ENCODE results near the gene NDUFC2. TPM values are rescaled to one million over a fixed set of nuclear protein-coding genes. Genes with fewer than 3 reads are reported as not detected.

Gene NDUFC2
- total and polyA plus RNA-seq, 2 of the 8 experiments (the other 6 are each of a cell fraction or from before 2014, with no cell fraction given) = 216 to 356 TPM

- no peak overlapping the region for H4K8ac ChIP-seq (ENCODE audit: extremely low read depth, insufficient read depth, low read length)
- WGBS, 2 experiments (ENCODE audit: extremely low coverage in 1 of 2, insufficient coverage in 1 of 2, insufficient read length in 1 of 2, insufficient replicate concordance in 2 of 2, low coverage in 1 of 2, low lambda C conversion rate in 2 of 2, missing lambda C conversion rate in 1 of 2) = 96% methylated on average over 5 of the region's 5 CpGs; no CpG with 5 or more reads in 1 of the 2 experiments
- no peak overlapping the region for H3K27ac ChIP-seq (ENCODE audit: low read depth, low read length)
- no peak overlapping the region for H3K4ac ChIP-seq (replicated peaks; ENCODE audit: insufficient read length, low read depth, low read length)
- H3K79me1 ChIP-seq (ENCODE audit: low read depth, low read length) = no peaks in the 10 kb centered on the region; the same call in 1 of the 2 replicates
- no peaks in the 10 kb centered on the region for H3K4me1 ChIP-seq (replicated peaks in 1 of 4; ENCODE audit: control insufficient read depth in 3 of 4, insufficient read depth in 4 of 4, low read length in 3 of 4)
- H2AFZ ChIP-seq (ENCODE audit: low read length) = no peak overlapping the region
- H3K23me2 ChIP-seq (ENCODE audit: low read depth, low read length) = no peaks in the 10 kb centered on the region; the same call in 1 of the 2 replicates
- no peak overlapping the region for H2BK20ac ChIP-seq (ENCODE audit: low read length)
- no peak overlapping the region for H3K9ac ChIP-seq (replicated peaks in 1 of 4; ENCODE audit: extremely low read depth in 1 of 4, low read depth in 3 of 4, low read length in 3 of 4)
- H3K4me2 ChIP-seq (ENCODE audit: insufficient read depth in 1 of 2, low read depth in 2 of 2, low read length in 2 of 2) = no peak overlapping the region
- H3K18ac ChIP-seq (ENCODE audit: extremely low read depth, low read length) = no peak overlapping the region
- ChIA-PET POLR2A (ENCODE audit: partially characterized antibody) (interaction anchor here (1.1 to 1.7 kb wide), 4 partner anchors 12 to 29 kb away, joined by 3 to 5 read pairs (median 4); partner anchors contain the start of gene ALG8), CTCF (ENCODE audit: partially characterized antibody) (interaction anchor here (0.6 to 1.1 kb wide), 3 partner anchors 32 to 201 kb away, joined by 3 to 5 read pairs (median 4); no protein-coding TSS in a partner anchor)
- FAIRE-seq (no peak), DNase-seq (ENCODE audit: low read depth in 1 of 2, low spot score in 2 of 2) (no peak)
- H3K56ac ChIP-seq (replicated peaks; ENCODE audit: insufficient read length, low read depth, low read length) = no peak overlapping the region
- H3K36me3 ChIP-seq (ENCODE audit: control insufficient read depth in 2 of 4, insufficient read depth in 4 of 4, low read length in 3 of 4) = peaks cover 2 to 47% (median 19%) of the 10 kb centered on the region in 4 experiments; a peak in 5 of 8 replicates
- H2BK12ac ChIP-seq (ENCODE audit: low read depth, low read length) = no peak overlapping the region
- H3K79me2 ChIP-seq (ENCODE audit: control insufficient read depth in 1 of 2, insufficient read depth in 2 of 2, low read length in 2 of 2) = no peaks in the 10 kb centered on the region
- H3K4me3 ChIP-seq (ENCODE audit: extremely low read depth in 1 of 4, insufficient read depth in 2 of 4, low read depth in 3 of 4, low read length in 4 of 4) = no peak overlapping the region
- H4K5ac ChIP-seq (ENCODE audit: insufficient read length, low read depth, low read length) = no peak overlapping the region
- H4K91ac ChIP-seq (replicated peaks; ENCODE audit: insufficient read length, low read length) = no peak overlapping the region
- peaks cover 0 to 2% of the 10 kb centered on the region in 2 experiments for H4K20me1 ChIP-seq (replicated peaks in 1 of 2; ENCODE audit: control insufficient read depth in 1 of 2, insufficient read depth in 2 of 2, low read length in 2 of 2)
- H3K9me3 ChIP-seq (ENCODE audit: insufficient read depth in 2 of 2, low read depth in 1 of 2, low read length in 1 of 2) = no peaks in the 10 kb centered on the region
- peaks cover 0 to 1% (median 0%) of the 10 kb centered on the region in 4 experiments; a peak in 1 of 7 replicates for H3K27me3 ChIP-seq (replicated peaks in 1 of 4; ENCODE audit: control insufficient read depth in 3 of 4, extremely low read depth in 1 of 4, insufficient read depth in 3 of 4, low read length in 3 of 4)
- no peak overlapping the region for H3K14ac ChIP-seq (ENCODE audit: insufficient read length)
- H2AK5ac ChIP-seq (ENCODE audit: low read depth, low read length) = no peak overlapping the region
- no peak overlapping the region for H2BK5ac ChIP-seq (ENCODE audit: low read depth, low read length)
- no peak overlapping the region for H3K23ac ChIP-seq (ENCODE audit: insufficient read length)
- H2BK15ac ChIP-seq (ENCODE audit: low read length) = no peak overlapping the region
- H2BK120ac ChIP-seq (replicated peaks; ENCODE audit: low read depth, low read length) = no peak overlapping the region
- TF ChIP-seq TAF1 (IDR thresholded peaks at IDR 0.05; ENCODE audit: low read depth, low read length) = no peak
- no peak for TF ChIP-seq HDAC2 (IDR thresholded peaks at IDR 0.05; ENCODE audit: borderline replicate concordance in 1 of 2, low read depth in 2 of 2, low read length in 2 of 2)
- no peak for TF ChIP-seq KDM1A (IDR thresholded peaks at IDR 0.05; ENCODE audit: borderline replicate concordance, low read length)
- TF ChIP-seq CBX5 (IDR thresholded peaks at IDR 0.05; ENCODE audit: low read depth, low read length) = no peak
- no peak for TF ChIP-seq BACH1 (IDR thresholded peaks at IDR 0.05; ENCODE audit: low read length)
- TF ChIP-seq NRF1 (IDR thresholded peaks at IDR 0.05; ENCODE audit: low read depth, low read length) = no peak
- no peak for TF ChIP-seq CTBP2 (IDR thresholded peaks at IDR 0.05; ENCODE audit: borderline replicate concordance, insufficient read depth, insufficient read length, low read length)
- no peak for TF ChIP-seq JUND (IDR thresholded peaks at IDR 0.05; ENCODE audit: low read length)
- TF ChIP-seq POLR2A (IDR thresholded peaks at IDR 0.05; ENCODE audit: control extremely low read depth in 1 of 2, low read depth in 2 of 2, low read length in 2 of 2) = no peak
- no peak for TF ChIP-seq EZH2 (IDR thresholded peaks at IDR 0.05; ENCODE audit: low read depth, low read length, severe bottlenecking)
- TF ChIP-seq ATF3 (IDR thresholded peaks at IDR 0.05; ENCODE audit: insufficient read depth, low read depth, low read length) = no peak
- no peak for TF ChIP-seq E2F6 (IDR thresholded peaks at IDR 0.05)
- no peak for TF ChIP-seq BCL11A (IDR thresholded peaks at IDR 0.05; ENCODE audit: low read depth in 2 of 2, low read length in 2 of 2)
Observed at GRCh38 chr11:78110351-78110750, 30.7 kb upstream of the NDUFC2 start.

All from H1 (cell line).